K562 (cell line): ENCODE measurements around the gene GLB1L2. TPM values are rescaled to one million over a fixed set of nuclear protein-coding genes. Genes with fewer than 3 reads are reported as not detected.
A peak's percentile ranks its signal among the peaks of the same experiment; 100 is the strongest.

Source experiments
- C11orf30 ChIP-seq: fragments of 450-650 bp; IDR thresholded peaks from 2 replicates; pipeline ENCODE4 v1.6.1; 2016; ENCODE audit warnings: low read depth, mild to moderate bottlenecking
- CCAR2 ChIP-seq: fragments of 200-400 bp; formaldehyde crosslinking; IDR thresholded peaks from 2 replicates; pipeline ENCODE4 v1.6.1; 2017; ENCODE audit warnings: mild to moderate bottlenecking, low read depth, low read length
- CREBBP ChIP-seq: IDR thresholded peaks from one replicate; pipeline ENCODE4 v1.6.1; 2012; ENCODE audit warnings: low read depth, mild to moderate bottlenecking, control low read depth, inconsistent platforms, low read length
- EGR1 ChIP-seq: fragments of 450-650 bp; conservative IDR thresholded peaks from 2 replicates; pipeline ENCODE4 v1.6.1; 2017; ENCODE audit warnings: mild to moderate bottlenecking
- HDAC1 ChIP-seq, 2 experiments: fragments of 450-650 bp; IDR thresholded peaks; 2 replicates each; pipeline ENCODE4 v1.6.1; 2016 to 2017; ENCODE audit warnings: inconsistent platforms in 1 of 2, mild to moderate bottlenecking in 1 of 2, moderate library complexity in 1 of 2
- HMG20A ChIP-seq: fragments of 450-650 bp; formaldehyde crosslinking; conservative IDR thresholded peaks from 2 replicates; pipeline ENCODE4 v1.4.0; 2020; ENCODE audit warnings: mild to moderate bottlenecking, mixed read lengths
- HNRNPK ChIP-seq: fragments of 200-400 bp; formaldehyde crosslinking; IDR thresholded peaks from one replicate; pipeline ENCODE4 v1.6.1; 2018; ENCODE audit warnings: mild to moderate bottlenecking, low read depth, low read length; ENCODE audit not compliant: poor library complexity, severe bottlenecking
- HNRNPL ChIP-seq: fragments of 200-400 bp; formaldehyde crosslinking; IDR thresholded peaks from 2 replicates; pipeline ENCODE4 v1.6.1; 2017; ENCODE audit warnings: low read depth, mild to moderate bottlenecking, low read length
- HNRNPLL ChIP-seq: fragments of 200-400 bp; formaldehyde crosslinking; IDR thresholded peaks from 2 replicates; pipeline ENCODE4 v1.6.1; 2017; ENCODE audit warnings: low read length, low read depth, mild to moderate bottlenecking; ENCODE audit not compliant: poor library complexity, severe bottlenecking
- MGA ChIP-seq: fragments of 450-650 bp; IDR thresholded peaks from 2 replicates; pipeline ENCODE4 v1.6.1; 2016; ENCODE audit warnings: mild to moderate bottlenecking, moderate library complexity
- MYC ChIP-seq, 2 experiments: fragments of 250-450 bp in 1 of 2; sonication (Bioruptor Pico) in 1 of 2; IDR thresholded peaks; 2 replicates each; pipeline versions ENCODE4 v1.5.1 to v1.6.1; 2012 to 2021; ENCODE audit warnings: low read depth in 2 of 2, borderline replicate concordance in 1 of 2, improper control_type of control experiment in 1 of 2, low read length in 1 of 2, mild to moderate bottlenecking in 1 of 2, moderate library complexity in 1 of 2
- RBFOX2 ChIP-seq: fragments of 200-400 bp; formaldehyde crosslinking; IDR thresholded peaks from 2 replicates; pipeline ENCODE4 v1.6.1; 2017; ENCODE audit warnings: low read depth, mild to moderate bottlenecking, low read length, moderate library complexity
- TCF3 ChIP-seq: sonication (generic); formaldehyde crosslinking; IDR thresholded peaks from 2 replicates; pipeline ENCODE4 v1.4.0; 2020; ENCODE audit warnings: mild to moderate bottlenecking, missing genetic modification reagents
- TFAP4 ChIP-seq: sonication (generic); formaldehyde crosslinking; IDR thresholded peaks from 2 replicates; pipeline ENCODE4 v1.8.0; 2022; ENCODE audit warnings: missing genetic modification reagents, mild to moderate bottlenecking, moderate library complexity, borderline replicate concordance
- ZFX ChIP-seq: sonication (generic); formaldehyde crosslinking; IDR thresholded peaks from 2 replicates; pipeline ENCODE4 v1.8.0; 2022; ENCODE audit warnings: mild to moderate bottlenecking, missing genetic modification reagents, moderate library complexity
- ZSCAN29 ChIP-seq: fragments of 450-650 bp; IDR thresholded peaks from 2 replicates; pipeline ENCODE4 v1.6.1; 2017
- polyA plus RNA-seq, 8 experiments: library from polyadenylated mRNA; depleted of rRNA in 4 of 8; stranded (reverse) in 5 of 8; unstranded in 3 of 8; fragments of >200 nt; fragmentation: Nextera tagmentation in 2 of 8; fragmentation: Illumina TruSeq in 1 of 8; extraction: Ambion mirVana in 2 of 8; extraction: Trizol in 1 of 8; gene quantifications; 2 replicates each; pipeline versions ENCODE4 v1.2.1 to v1.2.3, GENCODE V29; 2011 to 2014; ENCODE audit warnings: inconsistent platforms in 1 of 8, missing spikeins in 1 of 8
- total RNA-seq, 7 experiments: library from RNA; depleted of rRNA in 6 of 7; stranded (reverse); fragments of >200 nt in 6 of 7; fragmentation: Illumina TruSeq in 2 of 7; extraction: Trizol in 2 of 7; gene quantifications; 2 replicates each; pipeline versions ENCODE4 v1.2.1 to v1.2.3, GENCODE V29; 2011 to 2021; ENCODE audit warnings: low replicate concordance in 1 of 7

GLB1L2 gene
- total and polyA plus RNA-seq, 9 of the 15 experiments (the other 6 are each of a cell fraction or from before 2014, with no cell fraction given) = 0.84 to 21.4 (median 13.8) TPM

- no peak for TF ChIP-seq CREBBP
- TF ChIP-seq ZSCAN29 = no peak
- no peak for TF ChIP-seq HNRNPL
- peak; percentile 7; the same call in 1 of the 2 replicates for TF ChIP-seq MGA
- no peak for TF ChIP-seq C11orf30
- TF ChIP-seq RBFOX2 = peak; percentile 55
- no peak for TF ChIP-seq CCAR2
- no peak for TF ChIP-seq EGR1
- TF ChIP-seq HMG20A (CRISPR knock-in tag) = no peak
- peak; percentile 21 for TF ChIP-seq TFAP4 (CRISPR knock-in tag)
- 0 out of 2 replicates have a peak, but pooled peaks have one; percentile 8 for TF ChIP-seq MYC (IDR thresholded peaks at IDR 0.05; ENCODE audit: low read depth, low read length)
- TF ChIP-seq MYC (CRISPR knock-in tag; IDR thresholded peaks at IDR 0.05; ENCODE audit: borderline replicate concordance, low read depth) = no peak
- no peak for TF ChIP-seq HNRNPLL
- no peak for TF ChIP-seq TCF3 (CRISPR knock-in tag)
- peak; percentile 43 for TF ChIP-seq ZFX (CRISPR knock-in tag)
- TF ChIP-seq HDAC1 (IDR thresholded peaks at IDR 0.05) = no peak
- no peak for TF ChIP-seq HNRNPK
These were observed 422 bp downstream of the GLB1L2 start (continued) for GRCh38 chr11:134332189-134332631.
